ENCODE data around the gene ZNF30. TPM values are rescaled to one million over a fixed set of nuclear protein-coding genes. Genes with fewer than 3 reads are reported as not detected.

Gene ZNF30
- total and polyA plus RNA-seq, 2 donors (not counting 1 experiment from before 2014, with no cell fraction given), result 2.7 to 4.3 TPM

DNA sequence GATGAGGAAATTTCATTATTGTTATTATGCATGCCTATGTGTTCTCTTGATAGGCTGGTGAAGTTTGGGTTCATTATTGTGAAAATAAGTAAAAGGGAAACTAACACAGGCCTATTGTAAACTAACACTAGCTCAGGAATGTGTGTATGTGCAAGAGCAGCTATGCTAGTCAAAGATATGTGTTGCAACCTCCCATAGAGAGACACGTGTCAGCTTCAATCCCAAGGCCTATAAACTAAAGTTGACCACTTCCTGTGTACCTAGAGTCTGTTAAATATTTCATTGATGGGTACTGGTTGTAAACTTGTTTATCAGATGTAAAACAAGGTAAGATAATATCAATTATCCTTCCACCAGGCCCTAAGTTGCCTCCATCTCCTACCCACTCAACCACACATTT lies 44.7 kb upstream of the ZNF30 start:
- Histone ChIP-seq H3K4me2 (ENCODE audit: extremely low read depth, insufficient read depth, low read length) (no peak overlapping the region), H3K27ac (ENCODE audit: insufficient read depth, low read length) (no peak overlapping the region), H3K9me3 (ENCODE audit: control insufficient read depth, insufficient read depth, low read depth, low read length) (no peaks in the 10 kb centered on the region), H3K36me3 (ENCODE audit: control insufficient read depth, insufficient read depth, low read length) (no peaks in the 10 kb centered on the region), H3K4me1 (ENCODE audit: control insufficient read depth, extremely low read depth, insufficient read depth, low read length) (no peaks in the 10 kb centered on the region), H3K79me2 (ENCODE audit: control insufficient read depth, insufficient read depth, low read length) (no peaks in the 10 kb centered on the region), H2AFZ (ENCODE audit: low read length) (no peak overlapping the region), H4K20me1 (ENCODE audit: control insufficient read depth, extremely low read depth, insufficient read depth, low read length) (no peaks in the 10 kb centered on the region), H3K9ac (ENCODE audit: insufficient read depth, low read length) (no peak overlapping the region), H3K4me3 (replicated peaks in 1 of 4; ENCODE audit: control extremely low read depth in 1 of 4, insufficient read depth in 1 of 4, low read depth in 3 of 4, low read length in 4 of 4) (no peak overlapping the region), H3K27me3 (ENCODE audit: control insufficient read depth, insufficient read depth, low read length) (no peaks in the 10 kb centered on the region)
- no peak for DNase-seq (ENCODE audit: low read depth in 2 of 2)
- TF ChIP-seq, protein P1, sequence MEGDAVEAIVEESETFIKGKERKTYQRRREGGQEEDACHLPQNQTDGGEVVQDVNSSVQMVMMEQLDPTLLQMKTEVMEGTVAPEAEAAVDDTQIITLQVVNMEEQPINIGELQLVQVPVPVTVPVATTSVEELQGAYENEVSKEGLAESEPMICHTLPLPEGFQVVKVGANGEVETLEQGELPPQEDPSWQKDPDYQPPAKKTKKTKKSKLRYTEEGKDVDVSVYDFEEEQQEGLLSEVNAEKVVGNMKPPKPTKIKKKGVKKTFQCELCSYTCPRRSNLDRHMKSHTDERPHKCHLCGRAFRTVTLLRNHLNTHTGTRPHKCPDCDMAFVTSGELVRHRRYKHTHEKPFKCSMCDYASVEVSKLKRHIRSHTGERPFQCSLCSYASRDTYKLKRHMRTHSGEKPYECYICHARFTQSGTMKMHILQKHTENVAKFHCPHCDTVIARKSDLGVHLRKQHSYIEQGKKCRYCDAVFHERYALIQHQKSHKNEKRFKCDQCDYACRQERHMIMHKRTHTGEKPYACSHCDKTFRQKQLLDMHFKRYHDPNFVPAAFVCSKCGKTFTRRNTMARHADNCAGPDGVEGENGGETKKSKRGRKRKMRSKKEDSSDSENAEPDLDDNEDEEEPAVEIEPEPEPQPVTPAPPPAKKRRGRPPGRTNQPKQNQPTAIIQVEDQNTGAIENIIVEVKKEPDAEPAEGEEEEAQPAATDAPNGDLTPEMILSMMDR (conservative IDR thresholded peaks at IDR 0.05 in 1 of 2, IDR thresholded peaks at IDR 0.05 in 1 of 2; ENCODE audit: low read depth in 1 of 2, low read length in 2 of 2), result no peak
- no peak for TF ChIP-seq EZH2 (IDR thresholded peaks at IDR 0.05; ENCODE audit: low read length, missing control alignments)

DNA sequence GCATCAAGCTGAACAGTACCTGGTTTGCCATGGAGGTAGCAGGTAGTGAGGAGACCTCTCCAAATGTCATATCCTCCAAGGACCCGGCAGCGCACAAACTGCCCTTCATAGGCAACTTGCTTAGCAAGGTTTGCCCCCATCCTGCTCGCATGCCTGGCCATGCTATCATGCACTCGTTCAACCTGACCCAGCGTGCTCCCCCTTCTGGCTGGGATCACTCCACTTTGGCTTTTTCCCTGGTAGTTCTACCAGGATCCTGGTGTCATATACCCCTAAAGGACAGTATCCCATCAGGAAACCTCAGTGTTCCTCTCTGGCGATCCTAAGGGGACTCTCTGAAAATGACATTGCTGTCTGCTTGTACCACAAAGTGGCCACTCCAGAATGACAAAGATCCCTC lies 38.6 kb upstream of the ZNF30 start:
- no peak for DNase-seq (ENCODE audit: low read depth in 2 of 2)
- no peak overlapping the region for H3K27ac ChIP-seq (ENCODE audit: insufficient read depth, low read length)
- H3K9me3 ChIP-seq (ENCODE audit: control insufficient read depth, insufficient read depth, low read depth, low read length), result no peaks in the 10 kb centered on the region
- H3K79me2 ChIP-seq (ENCODE audit: control insufficient read depth, insufficient read depth, low read length), result no peaks in the 10 kb centered on the region
- H3K4me2 ChIP-seq (ENCODE audit: extremely low read depth, insufficient read depth, low read length), result no peak overlapping the region
- no peak overlapping the region for H2AFZ ChIP-seq (ENCODE audit: low read length)
- H3K9ac ChIP-seq (ENCODE audit: insufficient read depth, low read length), result no peak overlapping the region
- no peak overlapping the region for H3K4me3 ChIP-seq (replicated peaks in 1 of 4; ENCODE audit: control extremely low read depth in 1 of 4, insufficient read depth in 1 of 4, low read depth in 3 of 4, low read length in 4 of 4)
- H3K4me1 ChIP-seq (ENCODE audit: control insufficient read depth, extremely low read depth, insufficient read depth, low read length), result no peaks in the 10 kb centered on the region
- H3K27me3 ChIP-seq (ENCODE audit: control insufficient read depth, insufficient read depth, low read length), result no peaks in the 10 kb centered on the region
- no peak for TF ChIP-seq EZH2 (IDR thresholded peaks at IDR 0.05; ENCODE audit: low read length, missing control alignments)
- TF ChIP-seq, protein P1 (conservative IDR thresholded peaks at IDR 0.05 in 1 of 2, IDR thresholded peaks at IDR 0.05 in 1 of 2; ENCODE audit: low read depth in 1 of 2, low read length in 2 of 2), result no peak
- H3K36me3 ChIP-seq (ENCODE audit: control insufficient read depth, insufficient read depth, low read length), result no peaks in the 10 kb centered on the region
- no peaks in the 10 kb centered on the region for H4K20me1 ChIP-seq (ENCODE audit: control insufficient read depth, extremely low read depth, insufficient read depth, low read length)

DNA sequence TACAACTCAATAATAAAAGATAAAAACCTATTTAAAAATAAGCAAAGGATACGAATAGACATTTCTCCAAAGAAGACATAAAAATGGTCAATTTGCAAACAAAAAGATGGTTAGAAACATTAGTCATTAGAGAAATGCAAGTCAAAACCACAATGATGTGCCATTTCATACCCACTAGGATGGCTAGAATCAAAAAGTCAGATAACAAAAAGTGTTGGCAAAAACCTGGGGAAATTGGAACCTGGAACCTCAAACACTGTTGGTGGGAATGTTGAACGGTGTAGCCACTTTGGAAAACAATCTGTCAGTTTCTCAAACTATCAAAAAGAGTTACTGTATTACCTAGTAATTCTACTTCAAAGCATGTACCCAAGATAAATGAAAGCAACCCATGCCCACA lies 26.5 kb upstream of the ZNF30 start:
- Histone ChIP-seq H3K27me3 (ENCODE audit: control insufficient read depth, insufficient read depth, low read length) (peaks cover 5% of the 10 kb centered on the region), H3K9ac (ENCODE audit: insufficient read depth, low read length) (no peak overlapping the region), H4K20me1 (ENCODE audit: control insufficient read depth, extremely low read depth, insufficient read depth, low read length) (no peaks in the 10 kb centered on the region), H3K4me3 (replicated peaks in 1 of 4; ENCODE audit: control extremely low read depth in 1 of 4, insufficient read depth in 1 of 4, low read depth in 3 of 4, low read length in 4 of 4) (no peak overlapping the region), H3K79me2 (ENCODE audit: control insufficient read depth, insufficient read depth, low read length) (no peaks in the 10 kb centered on the region), H3K4me2 (ENCODE audit: extremely low read depth, insufficient read depth, low read length) (no peak overlapping the region), H3K4me1 (ENCODE audit: control insufficient read depth, extremely low read depth, insufficient read depth, low read length) (no peaks in the 10 kb centered on the region), H3K9me3 (ENCODE audit: control insufficient read depth, insufficient read depth, low read depth, low read length) (no peaks in the 10 kb centered on the region), H3K27ac (ENCODE audit: insufficient read depth, low read length) (no peak overlapping the region), H3K36me3 (ENCODE audit: control insufficient read depth, insufficient read depth, low read length) (no peaks in the 10 kb centered on the region), H2AFZ (ENCODE audit: low read length) (no peak overlapping the region)
- TF ChIP-seq, protein P1 (conservative IDR thresholded peaks at IDR 0.05 in 1 of 2, IDR thresholded peaks at IDR 0.05 in 1 of 2; ENCODE audit: low read depth in 1 of 2, low read length in 2 of 2), result no peak
- TF ChIP-seq EZH2 (IDR thresholded peaks at IDR 0.05; ENCODE audit: low read length, missing control alignments), result no peak
- DNase-seq (ENCODE audit: low read depth in 2 of 2), result no peak
